22Rv1 (cell line): ENCODE data around the gene ACTG1.

Experiments
- CTCF ChIP-seq: fragments of 450-650 bp; IDR thresholded peaks from 2 replicates; pipeline ENCODE4 v1.5.1; 2017; ENCODE audit warnings: mild to moderate bottlenecking
- ZFX ChIP-seq: fragments of 450-650 bp; IDR thresholded peaks from 2 replicates; pipeline ENCODE4 v1.6.1; 2017; ENCODE audit warnings: antibody characterized with exemption, borderline replicate concordance

GRCh38 chr17:81492202-81492601, 20.4 kb downstream of the ACTG1 start:
- TF ChIP-seq CTCF (no peak), ZFX (no peak)
